HFF-Myc (cell line): ENCODE results near the gene ACBD6.

Experiments used
- DNase-seq: peaks from one replicate; pipeline ENCODE4 v3.0.0-alpha.2; 2011; ENCODE audit warnings: low read depth; ENCODE audit errors: extremely low read depth
- H3K4me3 ChIP-seq: replicated peaks from 2 replicates; pipeline ENCODE4 v1.5.1; 2011; ENCODE audit warnings: low read depth, mild to moderate bottlenecking, control low read depth, low read length
- TF ChIP-seq, protein P1 (sequence below): IDR thresholded peaks from 2 replicates; pipeline ENCODE4 v1.5.1; 2012; ENCODE audit warnings: mild to moderate bottlenecking, low read depth, low read length, control low read depth; ENCODE audit errors: missing control alignments

Gene ACBD6

GRCh38 chr1:180275726-180276125 lies 226.7 kb downstream of the ACBD6 start:
- TF ChIP-seq, protein P1, sequence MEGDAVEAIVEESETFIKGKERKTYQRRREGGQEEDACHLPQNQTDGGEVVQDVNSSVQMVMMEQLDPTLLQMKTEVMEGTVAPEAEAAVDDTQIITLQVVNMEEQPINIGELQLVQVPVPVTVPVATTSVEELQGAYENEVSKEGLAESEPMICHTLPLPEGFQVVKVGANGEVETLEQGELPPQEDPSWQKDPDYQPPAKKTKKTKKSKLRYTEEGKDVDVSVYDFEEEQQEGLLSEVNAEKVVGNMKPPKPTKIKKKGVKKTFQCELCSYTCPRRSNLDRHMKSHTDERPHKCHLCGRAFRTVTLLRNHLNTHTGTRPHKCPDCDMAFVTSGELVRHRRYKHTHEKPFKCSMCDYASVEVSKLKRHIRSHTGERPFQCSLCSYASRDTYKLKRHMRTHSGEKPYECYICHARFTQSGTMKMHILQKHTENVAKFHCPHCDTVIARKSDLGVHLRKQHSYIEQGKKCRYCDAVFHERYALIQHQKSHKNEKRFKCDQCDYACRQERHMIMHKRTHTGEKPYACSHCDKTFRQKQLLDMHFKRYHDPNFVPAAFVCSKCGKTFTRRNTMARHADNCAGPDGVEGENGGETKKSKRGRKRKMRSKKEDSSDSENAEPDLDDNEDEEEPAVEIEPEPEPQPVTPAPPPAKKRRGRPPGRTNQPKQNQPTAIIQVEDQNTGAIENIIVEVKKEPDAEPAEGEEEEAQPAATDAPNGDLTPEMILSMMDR = no peak
- no peak overlapping the region for H3K4me3 ChIP-seq
- DNase-seq = no peak

DNA sequence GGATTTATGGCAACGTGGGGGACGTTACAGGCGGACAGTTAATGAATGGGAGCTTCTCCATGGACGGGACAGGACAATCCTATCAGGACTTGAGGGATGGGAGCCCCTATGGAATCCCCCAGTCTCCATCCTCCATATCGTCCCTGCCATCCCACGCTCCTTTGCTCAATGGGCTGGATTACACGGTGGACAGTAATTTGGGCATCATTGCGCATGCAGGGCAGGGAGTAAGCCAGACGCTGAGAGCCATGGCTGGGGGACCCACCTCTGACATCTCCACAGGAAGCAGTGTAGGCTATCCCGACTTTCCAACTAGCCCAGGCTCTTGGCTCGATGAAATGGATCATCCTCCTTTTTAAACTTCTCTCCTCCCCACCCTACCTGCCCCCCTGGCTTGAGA lies 228.2 kb downstream of the ACBD6 start:
- TF ChIP-seq, protein P1 = no peak
- DNase-seq = no peak
- H3K4me3 ChIP-seq = no peak overlapping the region

GRCh38 chr1:180273066-180273465 lies 229.3 kb downstream of the ACBD6 start:
- TF ChIP-seq, protein P1 = no peak

GRCh38 chr1:180272395-180272794 lies 230.0 kb downstream of the ACBD6 start:
- TF ChIP-seq, protein P1 = no peak
- DNase-seq = no peak
- H3K4me3 ChIP-seq = no peak overlapping the region

More at GRCh38 chr1:180273066-180273465, 229.3 kb downstream of the ACBD6 start:
- no peak overlapping the region for H3K4me3 ChIP-seq
- DNase-seq = no peak

- TF ChIP-seq, protein P1 = no peak
- DNase-seq = no peak
- H3K4me3 ChIP-seq = no peak overlapping the region
Observed at GRCh38 chr1:180271272-180272255, 230.8 kb downstream of the ACBD6 start.

GRCh38 chr1:180270530-180271271 lies 231.7 kb downstream of the ACBD6 start:
- no peak for DNase-seq
- no peak overlapping the region for H3K4me3 ChIP-seq
- TF ChIP-seq, protein P1 = no peak
